GM12878 (cell line): ENCODE data around the gene MYO1H. TPM values are rescaled to one million over a fixed set of nuclear protein-coding genes. Genes with fewer than 3 reads are reported as not detected.
A peak's percentile ranks its signal among the peaks of the same experiment; 100 is the strongest.

Source experiments
- ATAC-seq: fragments of 200-7000 bp; cut with Tn5 transposase; 3 replicates; pipeline ENCODE4 v1.9.1; 2020; ENCODE audit warnings: mild to moderate bottlenecking, moderate library complexity
- BruUV-seq: library from RNA; stranded (reverse); fragments of 400-500 nt; replicated peaks from 2 replicates; lab custom pipeline; 2021; lab: Mats Ljungman, UMichigan
- CTCF ChIA-PET: fragments of 300-600 bp; sonication (Branson Sonifier 250); formaldehyde crosslinking; extraction: SDS; loops from one replicate; lab custom pipeline; 2021; ENCODE audit warnings: inconsistent platforms; lab: Yijun Ruan, JAX
- POLR2A ChIA-PET: fragments of 350-600 bp; formaldehyde crosslinking; extraction: SDS; loops from one replicate; lab custom pipeline; 2021; ENCODE audit warnings: inconsistent platforms; lab: Charles Lee
- RAD21 ChIA-PET: fragments of 300-600 bp; sonication (Branson Sonifier 250); formaldehyde crosslinking; loops from one replicate; lab custom pipeline; 2023; ENCODE audit warnings: antibody characterized with exemption; ENCODE audit not compliant: unreplicated experiment; lab: Charles Lee
- SMC1A ChIA-PET: fragments of 300-600 bp; sonication (Branson Sonifier 250); formaldehyde crosslinking; loops from one replicate; lab custom pipeline; 2023; ENCODE audit not compliant: unreplicated experiment, uncharacterized antibody; lab: Charles Lee
- DNase-seq: peaks from one replicate; pipeline ENCODE4 v3.0.0-alpha.2; 2011; ENCODE audit warnings: low read depth, low spot score
- FAIRE-seq: peaks from 3 replicates; lab custom pipeline; 2011; peaks lifted over from hg19 to GRCh38; lab: Jason Lieb, UNC
- H2AFZ ChIP-seq: 2 replicates; pipeline ENCODE4 v1.6.0; 2011; ENCODE audit warnings: low read depth, low read length, control low read depth; ENCODE audit not compliant: control insufficient read depth
- H3K27ac ChIP-seq: 2 replicates; pipeline ENCODE4 v1.5.1; 2011; ENCODE audit warnings: control low read depth; ENCODE audit not compliant: control insufficient read depth, insufficient read depth
- H3K27me3 ChIP-seq, 2 experiments: replicated peaks in 1 of 2; 2 replicates each; pipeline versions ENCODE4 v1.6.0 to v1.6.1; 2011; ENCODE audit warnings: low read length in 1 of 2; ENCODE audit not compliant: control insufficient read depth in 2 of 2, insufficient read depth in 2 of 2
- H3K36me3 ChIP-seq, 2 experiments: 2 replicates each; pipeline ENCODE4 v1.5.1; 2011; ENCODE audit warnings: low read length in 1 of 2; ENCODE audit not compliant: control insufficient read depth in 2 of 2, insufficient read depth in 2 of 2
- H3K4me1 ChIP-seq: 2 replicates; pipeline ENCODE4 v1.6.1; 2011; ENCODE audit warnings: mild to moderate bottlenecking, low read length, moderate library complexity, mixed read lengths; ENCODE audit not compliant: control insufficient read depth, insufficient read depth
- H3K4me2 ChIP-seq: 2 replicates; pipeline ENCODE4 v1.6.0; 2011; ENCODE audit warnings: control low read depth; ENCODE audit not compliant: control insufficient read depth, insufficient read depth
- H3K4me3 ChIP-seq: fragments of 200-600 bp; sonication (generic); 2 replicates; pipeline ENCODE4 v1.5.1; 2016
- H3K79me2 ChIP-seq: 2 replicates; pipeline ENCODE4 v1.6.0; 2011; ENCODE audit warnings: low read length; ENCODE audit not compliant: control insufficient read depth, insufficient read depth
- H3K9ac ChIP-seq: 2 replicates; pipeline ENCODE4 v1.8.0; 2011; ENCODE audit warnings: low read length, control low read depth, mixed read lengths; ENCODE audit not compliant: control insufficient read depth, insufficient read depth
- H3K9me3 ChIP-seq: replicated peaks from 3 replicates; pipeline ENCODE4 v1.5.1; 2011; ENCODE audit warnings: mild to moderate bottlenecking, low read length; ENCODE audit not compliant: control insufficient read depth, insufficient read depth
- H4K20me1 ChIP-seq: 2 replicates; pipeline ENCODE4 v1.6.0; 2011; ENCODE audit not compliant: control insufficient read depth, insufficient read depth
- EGR1 ChIP-seq, 2 experiments: IDR thresholded peaks; 1 replicate in 1 of 2; 2 replicates in 1 of 2; pipeline ENCODE4 v1.6.1; 2011 to 2012; ENCODE audit warnings: low read depth in 2 of 2, low read length in 2 of 2, borderline replicate concordance in 1 of 2, mild to moderate bottlenecking in 1 of 2, moderate library complexity in 1 of 2
- RUNX3 ChIP-seq: IDR thresholded peaks from 2 replicates; pipeline ENCODE4 v1.6.1; 2012; ENCODE audit warnings: low read length, inconsistent platforms
- SREBF1 ChIP-seq: IDR thresholded peaks from 2 replicates; pipeline ENCODE4 v1.6.1; 2012; ENCODE audit warnings: mild to moderate bottlenecking, low read length
- ZNF207 ChIP-seq: fragments of 450-650 bp; IDR thresholded peaks from 2 replicates; pipeline ENCODE4 v1.6.1; 2014; ENCODE audit warnings: antibody characterized with exemption, mild to moderate bottlenecking, borderline replicate concordance
- WGBS: methylation state at CpG from one replicate; pipeline ENCODE4 v1.1.6; 2016; ENCODE audit warnings: low lambda C conversion rate; ENCODE audit not compliant: insufficient replicate concordance, insufficient coverage; ENCODE audit errors: missing lambda C conversion rate; 5-methylcytosine and 5-hydroxymethylcytosine counted together
- in situ Hi-C: fragments of 300-500 bp; cut with MboI; formaldehyde crosslinking; loops from 9 replicates; pipeline ENCODE4 v1.14.3; 2018; ENCODE audit warnings: mixed read lengths
- intact Hi-C: fragments of 100-400 bp; cut with micrococcal nuclease; formaldehyde crosslinking; loops from one replicate; pipeline ENCODE4 v1.14.2; 2022; ENCODE audit not compliant: unreplicated experiment
- polyA plus RNA-seq, 11 experiments: library from polyadenylated mRNA; depleted of rRNA in 4 of 11; unstranded in 6 of 11; stranded (reverse) in 5 of 11; fragments of >200 nt; fragmentation: Nextera tagmentation in 4 of 11; fragmentation: Illumina TruSeq in 1 of 11; extraction: Ambion mirVana in 4 of 11; extraction: Trizol in 1 of 11; gene quantifications; 1 replicate in 1 of 11; 2 replicates in 10 of 11; pipeline versions ENCODE4 v1.2.1 to v1.2.3, GENCODE V29; 2011 to 2016; ENCODE audit warnings: inconsistent platforms in 2 of 11, missing spikeins in 2 of 11, low read depth in 1 of 11
- total RNA-seq, 4 experiments: library from RNA; depleted of rRNA in 3 of 4; stranded (reverse); fragments of >200 nt in 3 of 4; fragmentation: Illumina TruSeq in 1 of 4; extraction: Trizol in 1 of 4; gene quantifications; 2 replicates each; pipeline versions ENCODE4 v1.2.1 to v1.2.3, GENCODE V29; 2013 to 2021
- TF ChIP-seq, protein P1 (sequence below): fragments of 450-650 bp; IDR thresholded peaks from 2 replicates; pipeline ENCODE4 v1.6.1; 2016; ENCODE audit warnings: mild to moderate bottlenecking, moderate library complexity, borderline replicate concordance

Gene MYO1H
- total and polyA plus RNA-seq, 10 of the 15 experiments (the other 5 are each of a cell fraction or from before 2014, with no cell fraction given) = 0.05 TPM; not detected in 9

- DNase-seq = no peak
- CTCF ChIA-PET = interaction anchor here (0.6 to 1.1 kb wide), 3 partner anchors 62 to 351 kb away, joined by 3 to 4 read pairs (median 3); no protein-coding TSS in a partner anchor
- H4K20me1 ChIP-seq = no peaks in the 10 kb centered on the region
- no peak for TF ChIP-seq EGR1 (IDR thresholded peaks at IDR 0.05; ENCODE audit: borderline replicate concordance in 1 of 2, low read depth in 2 of 2, low read length in 2 of 2)
- no peak for TF ChIP-seq ZNF207
- no peak for TF ChIP-seq RUNX3
- TF ChIP-seq, all 136 proteins: peak for 0
- FAIRE-seq (no peak), ATAC-seq (no peak)
- BruUV-seq = no TSS peak
- H3K36me3 ChIP-seq = peaks cover under 1 to 15% of the 10 kb centered on the region in 2 experiments
- no peak overlapping the region for H3K4me2 ChIP-seq
- ChIA-PET RAD21 (no interaction called here), POLR2A (no interaction called here), SMC1A (interaction anchor here (0.5 to 0.8 kb wide), 2 partner anchors 16 to 902 kb away, joined by 3 to 4 read pairs; no protein-coding TSS in a partner anchor)
- in situ Hi-C loops = no loop called here
- H3K9ac ChIP-seq = no peak overlapping the region
- H3K9me3 ChIP-seq = no peaks in the 10 kb centered on the region
- no peaks in the 10 kb centered on the region for H3K4me1 ChIP-seq
- no peak overlapping the region for H2AFZ ChIP-seq
- 84% methylated on average over 7 of the region's 7 CpGs for WGBS
- H3K27me3 ChIP-seq = no peaks in the 10 kb centered on the region
- H3K4me3 ChIP-seq = no peak overlapping the region
- intact Hi-C loops = no loop called here
- H3K27ac ChIP-seq = no peak overlapping the region
- no peaks in the 10 kb centered on the region for H3K79me2 ChIP-seq
Measured at GRCh38 chr12:109494348-109494881, 146.7 kb downstream of the MYO1H start.

DNA sequence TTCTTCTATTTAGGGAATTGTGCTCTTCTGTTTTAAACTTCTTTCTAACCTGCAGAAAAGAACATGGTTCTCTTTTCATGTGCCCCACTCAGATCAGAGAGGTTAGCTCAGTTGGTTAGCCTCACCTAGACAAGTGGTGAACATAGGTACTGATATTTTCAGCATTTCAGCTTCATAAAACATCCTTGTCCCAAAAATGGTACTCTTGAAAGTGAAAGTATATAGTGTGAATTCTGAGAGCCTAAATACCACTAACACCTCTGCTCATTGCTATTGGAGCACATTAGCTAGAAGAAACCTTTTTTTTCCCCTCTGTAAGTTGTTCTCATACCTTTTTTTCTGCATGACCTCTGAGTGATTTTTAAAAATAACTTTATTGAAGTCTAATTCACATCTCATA, 147.3 kb downstream of the MYO1H start:
- no peak for FAIRE-seq

More for the DNA sequence above, 147.3 kb downstream of the MYO1H start:
- no peak overlapping the region for H3K9ac ChIP-seq
- TF ChIP-seq, protein P1, sequence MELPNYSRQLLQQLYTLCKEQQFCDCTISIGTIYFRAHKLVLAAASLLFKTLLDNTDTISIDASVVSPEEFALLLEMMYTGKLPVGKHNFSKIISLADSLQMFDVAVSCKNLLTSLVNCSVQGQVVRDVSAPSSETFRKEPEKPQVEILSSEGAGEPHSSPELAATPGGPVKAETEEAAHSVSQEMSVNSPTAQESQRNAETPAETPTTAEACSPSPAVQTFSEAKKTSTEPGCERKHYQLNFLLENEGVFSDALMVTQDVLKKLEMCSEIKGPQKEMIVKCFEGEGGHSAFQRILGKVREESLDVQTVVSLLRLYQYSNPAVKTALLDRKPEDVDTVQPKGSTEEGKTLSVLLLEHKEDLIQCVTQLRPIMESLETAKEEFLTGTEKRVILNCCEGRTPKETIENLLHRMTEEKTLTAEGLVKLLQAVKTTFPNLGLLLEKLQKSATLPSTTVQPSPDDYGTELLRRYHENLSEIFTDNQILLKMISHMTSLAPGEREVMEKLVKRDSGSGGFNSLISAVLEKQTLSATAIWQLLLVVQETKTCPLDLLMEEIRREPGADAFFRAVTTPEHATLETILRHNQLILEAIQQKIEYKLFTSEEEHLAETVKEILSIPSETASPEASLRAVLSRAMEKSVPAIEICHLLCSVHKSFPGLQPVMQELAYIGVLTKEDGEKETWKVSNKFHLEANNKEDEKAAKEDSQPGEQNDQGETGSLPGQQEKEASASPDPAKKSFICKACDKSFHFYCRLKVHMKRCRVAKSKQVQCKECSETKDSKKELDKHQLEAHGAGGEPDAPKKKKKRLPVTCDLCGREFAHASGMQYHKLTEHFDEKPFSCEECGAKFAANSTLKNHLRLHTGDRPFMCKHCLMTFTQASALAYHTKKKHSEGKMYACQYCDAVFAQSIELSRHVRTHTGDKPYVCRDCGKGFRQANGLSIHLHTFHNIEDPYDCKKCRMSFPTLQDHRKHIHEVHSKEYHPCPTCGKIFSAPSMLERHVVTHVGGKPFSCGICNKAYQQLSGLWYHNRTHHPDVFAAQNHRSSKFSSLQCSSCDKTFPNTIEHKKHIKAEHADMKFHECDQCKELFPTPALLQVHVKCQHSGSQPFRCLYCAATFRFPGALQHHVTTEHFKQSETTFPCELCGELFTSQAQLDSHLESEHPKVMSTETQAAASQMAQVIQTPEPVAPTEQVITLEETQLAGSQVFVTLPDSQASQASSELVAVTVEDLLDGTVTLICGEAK = peak; percentile 59; the same call in 1 of the 2 replicates
- TF ChIP-seq SREBF1 = no peak
- no TSS peak for BruUV-seq
- H3K9me3 ChIP-seq = no peaks in the 10 kb centered on the region
- DNase-seq (no peak), ATAC-seq (peak; percentile 45; the same call in 2 of the 3 replicates)
- H3K4me1 ChIP-seq = no peaks in the 10 kb centered on the region
- in situ Hi-C loops (no loop called here), intact Hi-C loops (no loop called here)
- no peaks in the 10 kb centered on the region for H3K79me2 ChIP-seq
- H3K4me2 ChIP-seq = no peak overlapping the region
- no peak overlapping the region for H2AFZ ChIP-seq
- POLR2A ChIA-PET = no interaction called here
- no peak overlapping the region for H3K4me3 ChIP-seq
- RAD21 ChIA-PET = no interaction called here
- SMC1A ChIA-PET = interaction anchor here (0.8 kb wide), 1 partner anchor 16 kb away, joined by 3 read pairs; no protein-coding TSS in a partner anchor
- no peak overlapping the region for H3K27ac ChIP-seq
- CTCF ChIA-PET = interaction anchor here (0.9 to 1.1 kb wide), 2 partner anchors 62 to 351 kb away, joined by 3 to 4 read pairs; no protein-coding TSS in a partner anchor
- H4K20me1 ChIP-seq = no peaks in the 10 kb centered on the region
- H3K27me3 ChIP-seq = no peaks in the 10 kb centered on the region
- peaks cover 2 to 13% of the 10 kb centered on the region in 2 experiments for H3K36me3 ChIP-seq
